HG02852 (cell line): ENCODE data around the gene PIK3C2G.

Source experiments
- ATAC-seq: cut with Tn5 transposase; IDR thresholded peaks from one replicate; pipeline ENCODE4 v1.9.1; 2021; ENCODE audit warnings: mild to moderate bottlenecking, moderate library complexity; ENCODE audit not compliant: unreplicated experiment

PIK3C2G gene

GRCh38 chr12:18343708-18344107 lies 82.4 kb downstream of the PIK3C2G start:
- no peak for ATAC-seq

GRCh38 chr12:18345021-18345735 lies 83.9 kb downstream of the PIK3C2G start:
- ATAC-seq: no peak

- ATAC-seq: no peak
These were observed 91.0 kb downstream of the PIK3C2G start for GRCh38 chr12:18352312-18352711.

- no peak for ATAC-seq
These were observed 94.1 kb downstream of the PIK3C2G start for GRCh38 chr12:18355429-18355828.

GRCh38 chr12:18358077-18358476 lies 96.8 kb downstream of the PIK3C2G start:
- ATAC-seq: no peak

GRCh38 chr12:18358930-18359329 lies 97.6 kb downstream of the PIK3C2G start:
- no peak for ATAC-seq

- ATAC-seq: no peak
These were observed 100.1 kb downstream of the PIK3C2G start for GRCh38 chr12:18361433-18361832.

- ATAC-seq: no peak
These were observed 102.0 kb downstream of the PIK3C2G start for GRCh38 chr12:18363321-18363720.

GRCh38 chr12:18368594-18368993 lies 107.3 kb downstream of the PIK3C2G start:
- no peak for ATAC-seq

- no peak for ATAC-seq
These were observed 111.9 kb downstream of the PIK3C2G start for GRCh38 chr12:18373181-18373580.

- no peak for ATAC-seq
These were observed 113.8 kb downstream of the PIK3C2G start for GRCh38 chr12:18375131-18375530.

- no peak for ATAC-seq
These were observed 114.3 kb downstream of the PIK3C2G start for GRCh38 chr12:18375583-18375982.

GRCh38 chr12:18382236-18382885 lies 121.0 kb downstream of the PIK3C2G start:
- ATAC-seq: no peak

GRCh38 chr12:18383203-18383602 lies 121.9 kb downstream of the PIK3C2G start:
- no peak for ATAC-seq

- no peak for ATAC-seq
These were observed 126.4 kb downstream of the PIK3C2G start for GRCh38 chr12:18387706-18388105.

GRCh38 chr12:18389820-18390219 lies 128.5 kb downstream of the PIK3C2G start:
- ATAC-seq: no peak

- no peak for ATAC-seq
These were observed 129.8 kb downstream of the PIK3C2G start for GRCh38 chr12:18391151-18391550.

- no peak for ATAC-seq
These were observed 133.4 kb downstream of the PIK3C2G start for GRCh38 chr12:18394742-18395141.

GRCh38 chr12:18400186-18400585 lies 138.9 kb downstream of the PIK3C2G start:
- no peak for ATAC-seq

GRCh38 chr12:18402872-18403611 lies 141.7 kb downstream of the PIK3C2G start:
- no peak for ATAC-seq

- no peak for ATAC-seq
These were observed 150.1 kb downstream of the PIK3C2G start for GRCh38 chr12:18411453-18411852.

GRCh38 chr12:18414671-18415070 lies 153.4 kb downstream of the PIK3C2G start:
- ATAC-seq: no peak
